Chondrocyte (in vitro differentiated cells): ENCODE results near the gene PRMT3. TPM values are rescaled to one million over a fixed set of nuclear protein-coding genes. Genes with fewer than 3 reads are reported as not detected.

Source experiments
- DNase-seq: peaks from one replicate; pipeline ENCODE4 v3.0.0; 2021; ENCODE audit warnings: mixed read lengths, low spot score
- H3K27ac Mint-ChIP-seq: one replicate; pipeline ENCODE4 v1.8.0; 2021; ENCODE audit warnings: mild to moderate bottlenecking, moderate library complexity, mixed read lengths; ENCODE audit not compliant: unreplicated experiment
- H3K27me3 Mint-ChIP-seq: 2 replicates; pipeline ENCODE4 v1.8.0; 2021; ENCODE audit warnings: low read depth, mixed read lengths
- H3K36me3 Mint-ChIP-seq: 2 replicates; pipeline ENCODE4 v1.8.0; 2021; ENCODE audit warnings: low read depth, mixed read lengths
- H3K4me1 Mint-ChIP-seq: 2 replicates; pipeline ENCODE4 v1.8.0; 2021; ENCODE audit warnings: low read depth, mild to moderate bottlenecking, mixed read lengths
- H3K4me3 Mint-ChIP-seq: one replicate; pipeline ENCODE4 v1.8.0; 2021; ENCODE audit warnings: mild to moderate bottlenecking, moderate library complexity, mixed read lengths; ENCODE audit not compliant: unreplicated experiment
- H3K9me3 Mint-ChIP-seq: 2 replicates; pipeline ENCODE4 v1.8.0; 2021; ENCODE audit warnings: low read depth, mixed read lengths
- total RNA-seq: library from RNA; stranded (reverse); gene quantifications from 3 replicates; pipeline ENCODE4 v1.2.1, GENCODE V29; 2021
- TF ChIP-seq, protein P1 (sequence below): fragments of 200-600 bp; sonication (generic); IDR thresholded peaks from 2 replicates; pipeline ENCODE4 v1.5.0; 2021; ENCODE audit warnings: antibody characterized with exemption, mild to moderate bottlenecking, moderate library complexity

The PRMT3 gene
- total RNA-seq, 1 donor from 2014 or later, result 10.6 TPM

DNA sequence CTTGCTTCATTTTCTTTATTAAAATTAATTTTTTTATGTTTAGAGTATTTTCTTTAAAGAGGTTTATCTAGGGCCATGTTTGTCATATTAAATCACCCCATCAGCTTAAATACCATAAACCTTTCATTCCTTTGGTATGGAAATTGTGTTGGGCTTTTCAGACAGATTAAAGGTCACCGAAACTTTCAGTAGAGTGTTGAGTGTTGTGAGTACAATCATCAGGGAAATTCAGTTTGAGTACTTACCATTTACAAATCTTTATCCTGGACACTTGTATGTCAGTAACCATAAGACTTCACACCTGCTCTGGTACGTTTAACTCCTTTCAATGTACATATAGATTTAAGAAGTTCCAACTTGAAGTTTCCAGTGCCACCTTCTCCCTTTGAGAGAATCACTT, 12.0 kb downstream of the PRMT3 start:
- TF ChIP-seq, protein P1, sequence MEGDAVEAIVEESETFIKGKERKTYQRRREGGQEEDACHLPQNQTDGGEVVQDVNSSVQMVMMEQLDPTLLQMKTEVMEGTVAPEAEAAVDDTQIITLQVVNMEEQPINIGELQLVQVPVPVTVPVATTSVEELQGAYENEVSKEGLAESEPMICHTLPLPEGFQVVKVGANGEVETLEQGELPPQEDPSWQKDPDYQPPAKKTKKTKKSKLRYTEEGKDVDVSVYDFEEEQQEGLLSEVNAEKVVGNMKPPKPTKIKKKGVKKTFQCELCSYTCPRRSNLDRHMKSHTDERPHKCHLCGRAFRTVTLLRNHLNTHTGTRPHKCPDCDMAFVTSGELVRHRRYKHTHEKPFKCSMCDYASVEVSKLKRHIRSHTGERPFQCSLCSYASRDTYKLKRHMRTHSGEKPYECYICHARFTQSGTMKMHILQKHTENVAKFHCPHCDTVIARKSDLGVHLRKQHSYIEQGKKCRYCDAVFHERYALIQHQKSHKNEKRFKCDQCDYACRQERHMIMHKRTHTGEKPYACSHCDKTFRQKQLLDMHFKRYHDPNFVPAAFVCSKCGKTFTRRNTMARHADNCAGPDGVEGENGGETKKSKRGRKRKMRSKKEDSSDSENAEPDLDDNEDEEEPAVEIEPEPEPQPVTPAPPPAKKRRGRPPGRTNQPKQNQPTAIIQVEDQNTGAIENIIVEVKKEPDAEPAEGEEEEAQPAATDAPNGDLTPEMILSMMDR, result no peak
- no peaks in the 10 kb centered on the region for H3K9me3 Mint-ChIP-seq
- DNase-seq, result no peak
- H3K27ac Mint-ChIP-seq, result no peak overlapping the region
- H3K4me1 Mint-ChIP-seq, result no peaks in the 10 kb centered on the region
- H3K27me3 Mint-ChIP-seq, result no peaks in the 10 kb centered on the region
- H3K4me3 Mint-ChIP-seq, result no peak overlapping the region
- peaks cover 7% of the 10 kb centered on the region for H3K36me3 Mint-ChIP-seq

GRCh38 chr11:20403059-20403458, 15.5 kb downstream of the PRMT3 start:
- H3K9me3 Mint-ChIP-seq, result no peaks in the 10 kb centered on the region
- TF ChIP-seq, protein P1, result no peak
- H3K4me1 Mint-ChIP-seq, result no peaks in the 10 kb centered on the region
- H3K27ac Mint-ChIP-seq, result no peak overlapping the region
- no peak overlapping the region for H3K4me3 Mint-ChIP-seq
- DNase-seq, result no peak
- H3K27me3 Mint-ChIP-seq, result no peaks in the 10 kb centered on the region
- H3K36me3 Mint-ChIP-seq, result peaks cover 13% of the 10 kb centered on the region

DNA sequence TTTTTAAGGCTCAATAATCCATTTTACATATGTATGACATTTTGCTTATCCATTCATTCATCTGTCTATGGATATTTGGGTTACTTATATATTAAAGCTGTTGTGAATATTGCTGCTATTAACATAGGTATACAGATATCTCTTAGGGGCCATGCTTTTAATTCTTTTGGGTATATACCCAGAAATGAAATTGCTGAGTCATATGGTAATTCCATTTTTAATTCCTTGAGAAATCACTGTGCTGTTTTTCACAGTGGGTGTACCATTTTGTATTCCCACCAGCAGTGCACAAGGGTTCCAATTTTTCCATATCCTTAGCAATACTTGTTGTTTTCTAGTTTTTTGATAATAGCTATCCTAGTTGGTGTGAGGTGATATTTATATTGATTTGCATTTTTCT, 19.0 kb downstream of the PRMT3 start:
- TF ChIP-seq, protein P1, result no peak
- Mint-ChIP-seq H3K4me3 (no peak overlapping the region), H3K4me1 (no peaks in the 10 kb centered on the region), H3K27me3 (no peaks in the 10 kb centered on the region), H3K9me3 (no peaks in the 10 kb centered on the region), H3K36me3 (peaks cover 13% of the 10 kb centered on the region), H3K27ac (no peak overlapping the region)
- no peak for DNase-seq

- no peaks in the 10 kb centered on the region for H3K27me3 Mint-ChIP-seq
- TF ChIP-seq, protein P1, result no peak
Observed at GRCh38 chr11:20407344-20407743, 19.8 kb downstream of the PRMT3 start.

DNA sequence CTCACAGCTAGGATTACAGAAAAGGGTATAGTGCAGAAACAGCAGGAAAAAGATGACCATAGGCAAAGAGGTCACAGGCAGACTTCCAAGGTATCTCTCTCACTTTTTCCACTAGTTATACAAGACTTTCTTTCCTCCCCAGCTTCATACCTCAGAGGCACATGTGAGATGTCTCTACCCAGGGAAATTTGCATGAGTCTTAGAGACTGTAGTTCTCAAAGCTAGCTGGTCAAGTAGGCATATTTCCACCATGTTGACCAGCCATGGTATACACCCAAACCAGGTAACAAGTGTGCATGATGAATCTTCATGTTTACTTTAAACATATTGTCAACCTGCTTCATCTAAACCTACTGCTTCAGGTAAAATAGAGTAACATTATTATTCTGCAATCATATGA, 27.9 kb downstream of the PRMT3 start:
- TF ChIP-seq, protein P1, result no peak
- no peaks in the 10 kb centered on the region for H3K9me3 Mint-ChIP-seq
- no peaks in the 10 kb centered on the region for H3K27me3 Mint-ChIP-seq
- DNase-seq, result no peak
- H3K4me3 Mint-ChIP-seq, result no peak overlapping the region
- no peak overlapping the region for H3K27ac Mint-ChIP-seq
- peaks cover 14% of the 10 kb centered on the region for H3K36me3 Mint-ChIP-seq
- no peaks in the 10 kb centered on the region for H3K4me1 Mint-ChIP-seq

More at GRCh38 chr11:20407344-20407743, 19.8 kb downstream of the PRMT3 start:
- Mint-ChIP-seq H3K4me1 (no peaks in the 10 kb centered on the region), H3K36me3 (peaks cover 17% of the 10 kb centered on the region), H3K27ac (no peak overlapping the region), H3K4me3 (no peak overlapping the region), H3K9me3 (no peaks in the 10 kb centered on the region)
- DNase-seq, result no peak
